H1 (cell line): ENCODE data around the gene ZMIZ1. TPM values are rescaled to one million over a fixed set of nuclear protein-coding genes. Genes with fewer than 3 reads are reported as not detected.
A peak's percentile ranks its signal among the peaks of the same experiment; 100 is the strongest.

ENCODE experiments used
- CTCF ChIA-PET: fragments of 300-600 bp; sonication (Branson Sonifier 250); formaldehyde crosslinking; loops from one replicate; lab custom pipeline; 2021; ENCODE audit not compliant: partially characterized antibody; lab: Charles Lee
- POLR2A ChIA-PET: fragments of 300-600 bp; sonication (Branson Sonifier 250); formaldehyde crosslinking; loops from one replicate; lab custom pipeline; 2021; ENCODE audit warnings: inconsistent platforms; ENCODE audit not compliant: partially characterized antibody; lab: Charles Lee
- DNase-seq, 2 experiments: peaks; one replicate each; pipeline versions ENCODE4 v3.0.0 to v3.0.0-alpha.2; 2010 to 2022; ENCODE audit warnings: low spot score in 2 of 2, low read depth in 1 of 2, mixed read lengths in 1 of 2
- FAIRE-seq: peaks from 2 replicates; lab custom pipeline; 2011; peaks lifted over from hg19 to GRCh38; lab: Jason Lieb, UNC
- H2AFZ ChIP-seq: 2 replicates; pipeline ENCODE4 v1.8.1; 2012; ENCODE audit warnings: low read length, inconsistent platforms
- H2AK5ac ChIP-seq: 2 replicates; pipeline ENCODE4 v1.6.1; 2013; ENCODE audit warnings: low read depth, low read length
- H2BK120ac ChIP-seq: replicated peaks from 2 replicates; pipeline ENCODE3; 2013; ENCODE audit warnings: low read depth, low read length, inconsistent platforms
- H2BK12ac ChIP-seq: 2 replicates; pipeline ENCODE4 v1.6.1; 2013; ENCODE audit warnings: low read depth, low read length
- H2BK15ac ChIP-seq: 2 replicates; pipeline ENCODE4 v1.6.1; 2013; ENCODE audit warnings: low read length
- H2BK20ac ChIP-seq: 2 replicates; pipeline ENCODE4 v1.6.1; 2013; ENCODE audit warnings: low read length
- H2BK5ac ChIP-seq: 2 replicates; pipeline ENCODE4 v1.6.1; 2013; ENCODE audit warnings: low read depth, low read length
- H3K14ac ChIP-seq: 2 replicates; pipeline ENCODE4 v1.6.1; 2013; ENCODE audit warnings: inconsistent platforms; ENCODE audit not compliant: insufficient read length
- H3K18ac ChIP-seq: 2 replicates; pipeline ENCODE4 v1.6.1; 2013; ENCODE audit warnings: low read length; ENCODE audit errors: extremely low read depth
- H3K23ac ChIP-seq: 2 replicates; pipeline ENCODE4 v1.6.1; 2013; ENCODE audit warnings: inconsistent platforms; ENCODE audit not compliant: insufficient read length
- H3K23me2 ChIP-seq: 2 replicates; pipeline ENCODE4 v1.6.1; 2013; ENCODE audit warnings: low read depth, low read length
- H3K27ac ChIP-seq: 2 replicates; pipeline ENCODE4 v1.6.1; 2011; ENCODE audit warnings: low read depth, low read length, inconsistent platforms
- H3K27me3 ChIP-seq, 4 experiments: replicated peaks in 1 of 4; 1 replicate in 1 of 4; 2 replicates in 3 of 4; pipeline versions ENCODE4 v1.6.1 to v1.8.1; 2011 to 2013; ENCODE audit warnings: low read length in 3 of 4, mild to moderate bottlenecking in 3 of 4, inconsistent platforms in 2 of 4, mixed read lengths in 2 of 4, moderate library complexity in 1 of 4; ENCODE audit not compliant: control insufficient read depth in 3 of 4, insufficient read depth in 3 of 4; ENCODE audit errors: extremely low read depth in 1 of 4
- H3K36me3 ChIP-seq, 4 experiments: 2 replicates each; pipeline versions ENCODE4 v1.6.1 to v1.8.1; 2011 to 2013; ENCODE audit warnings: mild to moderate bottlenecking in 4 of 4, low read length in 3 of 4, moderate library complexity in 2 of 4, control low read depth in 1 of 4, inconsistent platforms in 1 of 4; ENCODE audit not compliant: insufficient read depth in 4 of 4, control insufficient read depth in 2 of 4
- H3K4ac ChIP-seq: replicated peaks from 2 replicates; pipeline ENCODE3; 2013; ENCODE audit warnings: low read length, low read depth, mixed read lengths, inconsistent platforms; ENCODE audit not compliant: insufficient read length
- H3K4me1 ChIP-seq, 4 experiments: replicated peaks in 1 of 4; 1 replicate in 1 of 4; 2 replicates in 3 of 4; pipeline versions ENCODE4 v1.6.1 to v1.8.1; 2011 to 2013; ENCODE audit warnings: low read length in 3 of 4, inconsistent platforms in 2 of 4, mixed read lengths in 1 of 4; ENCODE audit not compliant: insufficient read depth in 4 of 4, control insufficient read depth in 3 of 4
- H3K4me2 ChIP-seq, 2 experiments: 2 replicates each; pipeline versions ENCODE4 v1.6.1 to v1.8.1; 2011 to 2013; ENCODE audit warnings: low read depth in 2 of 2, low read length in 2 of 2, control low read depth in 1 of 2, inconsistent platforms in 1 of 2, mild to moderate bottlenecking in 1 of 2; ENCODE audit not compliant: insufficient read depth in 1 of 2
- H3K4me3 ChIP-seq, 4 experiments: fragments of 200-600, 300-600 bp in 1 of 4; sonication (generic), shearing (Covaris generic), sonication (Bioruptor Twin) in 1 of 4; 2 replicates each; pipeline versions ENCODE4 v1.5.1 to v1.8.1; 2011 to 2016; ENCODE audit warnings: low read length in 4 of 4, low read depth in 3 of 4, control low read depth in 2 of 4, inconsistent platforms in 2 of 4, mild to moderate bottlenecking in 2 of 4, mixed read lengths in 1 of 4, moderate library complexity in 1 of 4; ENCODE audit not compliant: insufficient read depth in 2 of 4; ENCODE audit errors: extremely low read depth in 1 of 4
- H3K56ac ChIP-seq: replicated peaks from 2 replicates; pipeline ENCODE3; 2013; ENCODE audit warnings: low read depth, mild to moderate bottlenecking, mixed read lengths, low read length, inconsistent platforms; ENCODE audit not compliant: insufficient read length
- H3K79me1 ChIP-seq: 2 replicates; pipeline ENCODE4 v1.6.1; 2013; ENCODE audit warnings: low read depth, low read length, control low read depth
- H3K79me2 ChIP-seq, 2 experiments: 2 replicates each; pipeline versions ENCODE4 v1.6.1 to v1.8.1; 2012 to 2013; ENCODE audit warnings: low read length in 2 of 2, mild to moderate bottlenecking in 2 of 2, inconsistent platforms in 1 of 2; ENCODE audit not compliant: insufficient read depth in 2 of 2, control insufficient read depth in 1 of 2
- H3K9ac ChIP-seq, 4 experiments: replicated peaks in 1 of 4; 1 replicate in 1 of 4; 2 replicates in 3 of 4; pipeline versions ENCODE4 v1.6.1 to v1.8.1; 2011 to 2013; ENCODE audit warnings: low read depth in 3 of 4, low read length in 3 of 4, control low read depth in 2 of 4, mild to moderate bottlenecking in 2 of 4, moderate library complexity in 2 of 4, inconsistent platforms in 1 of 4; ENCODE audit errors: extremely low read depth in 1 of 4
- H3K9me3 ChIP-seq, 2 experiments: 2 replicates each; pipeline versions ENCODE4 v1.6.1 to v1.8.1; 2012 to 2013; ENCODE audit warnings: mild to moderate bottlenecking in 2 of 2, moderate library complexity in 2 of 2, control low read depth in 1 of 2, inconsistent platforms in 1 of 2, low read depth in 1 of 2, low read length in 1 of 2, mixed read lengths in 1 of 2; ENCODE audit not compliant: insufficient read depth in 2 of 2
- H4K20me1 ChIP-seq, 2 experiments: replicated peaks in 1 of 2; 2 replicates each; pipeline versions ENCODE3 to v1.8.1; 2011 to 2013; ENCODE audit warnings: inconsistent platforms in 2 of 2, low read length in 2 of 2, mild to moderate bottlenecking in 1 of 2; ENCODE audit not compliant: insufficient read depth in 2 of 2, control insufficient read depth in 1 of 2
- H4K5ac ChIP-seq: 2 replicates; pipeline ENCODE4 v1.6.1; 2013; ENCODE audit warnings: low read length, low read depth, mixed read lengths, inconsistent platforms; ENCODE audit not compliant: insufficient read length
- H4K8ac ChIP-seq: 2 replicates; pipeline ENCODE4 v1.8.0; 2013; ENCODE audit warnings: mild to moderate bottlenecking, moderate library complexity, low read length, inconsistent platforms; ENCODE audit not compliant: insufficient read depth; ENCODE audit errors: extremely low read depth
- H4K91ac ChIP-seq: replicated peaks from 2 replicates; pipeline ENCODE3; 2013; ENCODE audit warnings: low read length, mixed read lengths, inconsistent platforms; ENCODE audit not compliant: insufficient read length
- ATF2 ChIP-seq: IDR thresholded peaks from 2 replicates; pipeline ENCODE4 v1.6.1; 2012; ENCODE audit warnings: low read length, inconsistent platforms
- EP300 ChIP-seq, 2 experiments: IDR thresholded peaks; 1 replicate in 1 of 2; 2 replicates in 1 of 2; pipeline ENCODE4 v1.6.1; 2011 to 2012; ENCODE audit warnings: low read depth in 2 of 2, low read length in 2 of 2, mild to moderate bottlenecking in 2 of 2, borderline replicate concordance in 1 of 2, inconsistent platforms in 1 of 2, moderate library complexity in 1 of 2
- POLR2AphosphoS5 ChIP-seq: IDR thresholded peaks from 2 replicates; pipeline ENCODE4 v1.6.1; 2011; ENCODE audit warnings: low read depth, low read length
- SIX5 ChIP-seq: IDR thresholded peaks from 2 replicates; pipeline ENCODE4 v1.6.1; 2011; ENCODE audit warnings: mild to moderate bottlenecking, low read depth, low read length
- WGBS, 2 experiments: shearing (Covaris generic) in 1 of 2; methylation state at CpG; one replicate each; pipeline versions ENCODE4 v1.1.6 to v1.1.7; 2013 to 2015; ENCODE audit warnings: low lambda C conversion rate in 2 of 2, mixed read lengths in 2 of 2, inconsistent platforms in 1 of 2, low coverage in 1 of 2, missing lambda C conversion rate in 1 of 2; ENCODE audit not compliant: insufficient replicate concordance in 2 of 2, insufficient coverage in 1 of 2, insufficient read length in 1 of 2; ENCODE audit errors: extremely low coverage in 1 of 2, missing lambda C conversion rate in 1 of 2; 5-methylcytosine and 5-hydroxymethylcytosine counted together
- polyA plus RNA-seq, 7 experiments: library from polyadenylated mRNA; depleted of rRNA in 3 of 7; stranded (reverse) in 5 of 7; unstranded in 2 of 7; fragments of >200 nt in 5 of 7; fragments of 200-250 nt in 2 of 7; gene quantifications; 1 replicate in 5 of 7; 2 replicates in 1 of 7; 4 replicates in 1 of 7; pipeline versions ENCODE4 v1.2.1 to v1.2.3, GENCODE V29; 2011 to 2013; ENCODE audit warnings: missing spikeins in 2 of 7, mixed read lengths in 2 of 7
- total RNA-seq: library from RNA; stranded (reverse); fragmentation: NEBNext Ultra II Directional; extraction: Animal tissue kit (Norgen Biotek cat#: 25700); gene quantifications from 2 replicates; pipeline ENCODE4 v1.2.1, GENCODE V29; 2021

ZMIZ1 gene
- total and polyA plus RNA-seq, 2 of the 8 experiments (the other 6 are each of a cell fraction or from before 2014, with no cell fraction given), result 8.1 to 28.0 TPM

GRCh38 chr10:79303631-79304478 lies 235.1 kb downstream of the ZMIZ1 start:
- Histone ChIP-seq H2BK20ac (no peak overlapping the region), H3K4me3 (no peak overlapping the region), H3K4me1 (no peaks in the 10 kb centered on the region), H4K20me1 (peaks cover 6 to 11% of the 10 kb centered on the region in 2 experiments), H3K56ac (no peak overlapping the region), H3K27ac (no peak overlapping the region), H3K36me3 (peaks cover 19 to 75% (median 45%) of the 10 kb centered on the region in 4 experiments; a peak in 5 of 8 replicates), H3K14ac (no peak overlapping the region), H3K4ac (no peak overlapping the region), H3K79me2 (no peaks in the 10 kb centered on the region), H4K8ac (no peak overlapping the region), H4K91ac (no peak overlapping the region), H4K5ac (no peak overlapping the region), H2BK120ac (no peak overlapping the region), H2BK12ac (no peak overlapping the region), H2BK5ac (no peak overlapping the region), H2BK15ac (no peak overlapping the region), H3K23ac (no peak overlapping the region), H3K27me3 (no peaks in the 10 kb centered on the region), H3K23me2 (no peaks in the 10 kb centered on the region), H3K18ac (no peak overlapping the region), H3K4me2 (no peak overlapping the region), H2AFZ (no peak overlapping the region)
- no peak for FAIRE-seq
- WGBS, 2 experiments, result 93% methylated on average over 23 of the region's 25 CpGs; no CpG with 5 or more reads in 1 of the 2 experiments
- ChIA-PET CTCF (interaction anchor here (0.6 to 1.9 kb wide), 5 partner anchors 10 to 42 kb away, joined by 3 to 6 read pairs (median 3); no protein-coding TSS in a partner anchor), POLR2A (interaction anchor here (1.1 kb wide), 1 partner anchor 12 kb away, joined by 4 read pairs; no protein-coding TSS in a partner anchor)
- no peak for TF ChIP-seq EP300 (IDR thresholded peaks at IDR 0.05; ENCODE audit: borderline replicate concordance in 1 of 2, low read depth in 2 of 2, low read length in 2 of 2)
- TF ChIP-seq POLR2AphosphoS5, result 0 out of 2 replicates have a peak, but pooled peaks have one; percentile 6
- no peak for TF ChIP-seq SIX5
- no peak for TF ChIP-seq ATF2
- TF ChIP-seq, all 59 proteins: peak for 1
- no peaks in the 10 kb centered on the region for H3K9me3 ChIP-seq
- peak overlapping the region in 1 of 4 experiments; percentile 22; a peak in 1 of 7 replicates for H3K9ac ChIP-seq
- H3K79me1 ChIP-seq, result peaks cover 4% of the 10 kb centered on the region; the same call in 1 of the 2 replicates
- no peak for DNase-seq
- H2AK5ac ChIP-seq, result no peak overlapping the region
